ENCODE measurements around the gene BOC.

BOC gene

GRCh38 chr3:113231827-113232253 lies 20.5 kb downstream of the BOC start:
- peak; percentile 90 for DNase-seq (ENCODE audit: low read depth, low spot score)
- no peak for TF ChIP-seq CTCF (IDR thresholded peaks at IDR 0.05; ENCODE audit: low read depth, low read length)
- no peak overlapping the region for H3K4me3 ChIP-seq (ENCODE audit: low read depth, low read length)
- in situ Hi-C loops (cut with HindIII; ENCODE audit: low sequenced_read_pairs): no loop called here

- H3K4me3 ChIP-seq (ENCODE audit: low read depth, low read length): no peak overlapping the region
- in situ Hi-C loops (cut with HindIII; ENCODE audit: low sequenced_read_pairs): no loop called here
- no peak for DNase-seq (ENCODE audit: low read depth, low spot score)
- no peak for TF ChIP-seq CTCF (IDR thresholded peaks at IDR 0.05; ENCODE audit: low read depth, low read length)
These were observed 21.0 kb downstream of the BOC start for GRCh38 chr3:113232342-113232741.

- H3K4me3 ChIP-seq (ENCODE audit: low read depth, low read length): no peak overlapping the region
- no peak for TF ChIP-seq CTCF (IDR thresholded peaks at IDR 0.05; ENCODE audit: low read depth, low read length)
- in situ Hi-C loops (cut with HindIII; ENCODE audit: low sequenced_read_pairs): no loop called here
- DNase-seq (ENCODE audit: low read depth, low spot score): no peak
These were observed 22.1 kb downstream of the BOC start for GRCh38 chr3:113233497-113233896.

GRCh38 chr3:113234028-113234427 lies 22.7 kb downstream of the BOC start:
- H3K4me3 ChIP-seq (ENCODE audit: low read depth, low read length): no peak overlapping the region
- no peak for TF ChIP-seq CTCF (IDR thresholded peaks at IDR 0.05; ENCODE audit: low read depth, low read length)
- in situ Hi-C loops (cut with HindIII; ENCODE audit: low sequenced_read_pairs): no loop called here
- no peak for DNase-seq (ENCODE audit: low read depth, low spot score)

GRCh38 chr3:113234688-113235260 lies 23.4 kb downstream of the BOC start:
- in situ Hi-C loops (cut with HindIII; ENCODE audit: low sequenced_read_pairs): no loop called here
- no peak overlapping the region for H3K4me3 ChIP-seq (ENCODE audit: low read depth, low read length)
- DNase-seq (ENCODE audit: low read depth, low spot score): no peak
- no peak for TF ChIP-seq CTCF (IDR thresholded peaks at IDR 0.05; ENCODE audit: low read depth, low read length)

- in situ Hi-C loops (cut with HindIII; ENCODE audit: low sequenced_read_pairs): no loop called here
- no peak for TF ChIP-seq CTCF (IDR thresholded peaks at IDR 0.05; ENCODE audit: low read depth, low read length)
- H3K4me3 ChIP-seq (ENCODE audit: low read depth, low read length): no peak overlapping the region
- DNase-seq (ENCODE audit: low read depth, low spot score): no peak
These were observed 27.1 kb downstream of the BOC start for GRCh38 chr3:113238503-113238902.

GRCh38 chr3:113240841-113241240 lies 29.5 kb downstream of the BOC start:
- DNase-seq (ENCODE audit: low read depth, low spot score): no peak
- no peak for TF ChIP-seq CTCF (IDR thresholded peaks at IDR 0.05; ENCODE audit: low read depth, low read length)
- in situ Hi-C loops (cut with HindIII; ENCODE audit: low sequenced_read_pairs): no loop called here
- no peak overlapping the region for H3K4me3 ChIP-seq (ENCODE audit: low read depth, low read length)
